Smooth muscle cell (in vitro differentiated cells): ENCODE data around the gene CX3CL1. TPM values are rescaled to one million over a fixed set of nuclear protein-coding genes. Genes with fewer than 3 reads are reported as not detected.

ENCODE experiments used
- DNase-seq: peaks from one replicate; lab custom pipeline; 2025; ENCODE audit not compliant: unreplicated experiment; lab: John Stamatoyannopoulos, UW
- H2AFZ ChIP-seq: fragments of 200-600 bp; sonication (generic); 2 replicates; pipeline ENCODE4 v1.6.0; 2016; ENCODE audit warnings: antibody characterized with exemption, low read depth, mild to moderate bottlenecking
- H3F3A ChIP-seq: fragments of 200-600 bp; sonication (generic); 2 replicates; pipeline ENCODE4 v1.6.0; 2017; ENCODE audit warnings: antibody characterized with exemption, low read depth
- H3K27ac ChIP-seq: fragments of 200-600 bp; sonication (generic); 2 replicates; pipeline ENCODE4 v1.5.1; 2016; ENCODE audit warnings: low read depth, mild to moderate bottlenecking
- H3K27me3 ChIP-seq: fragments of 200-600 bp; sonication (generic); 2 replicates; pipeline ENCODE4 v1.6.1; 2016; ENCODE audit warnings: low read depth, mild to moderate bottlenecking
- H3K36me3 ChIP-seq: fragments of 200-600 bp; sonication (generic); 2 replicates; pipeline ENCODE4 v1.5.1; 2016; ENCODE audit warnings: low read depth
- H3K4me1 ChIP-seq: fragments of 200-600 bp; sonication (generic); 2 replicates; pipeline ENCODE4 v1.5.1; 2016; ENCODE audit warnings: low read depth
- H3K4me2 ChIP-seq: fragments of 200-600 bp; sonication (generic); 2 replicates; pipeline ENCODE4 v1.6.0; 2016; ENCODE audit warnings: mild to moderate bottlenecking
- H3K4me3 ChIP-seq: fragments of 200-600 bp; sonication (generic); 2 replicates; pipeline ENCODE4 v1.5.1; 2016; ENCODE audit warnings: mild to moderate bottlenecking
- H3K79me2 ChIP-seq: fragments of 200-600 bp; sonication (generic); 2 replicates; pipeline ENCODE4 v1.6.0; 2016; ENCODE audit warnings: low read depth, mild to moderate bottlenecking
- H3K9ac ChIP-seq: fragments of 200-600 bp; sonication (generic); 2 replicates; pipeline ENCODE4 v1.6.0; 2016; ENCODE audit warnings: low read depth
- H3K9me3 ChIP-seq: fragments of 200-600 bp; sonication (generic); replicated peaks from 2 replicates; pipeline ENCODE4 v1.5.1; 2016; ENCODE audit warnings: low read depth
- H4K20me1 ChIP-seq: fragments of 200-600 bp; sonication (generic); 2 replicates; pipeline ENCODE4 v1.6.0; 2016; ENCODE audit warnings: low read depth
- CTCF ChIP-seq: fragments of 200-600 bp; sonication (generic); IDR thresholded peaks from 2 replicates; pipeline ENCODE4 v1.5.1; 2017; ENCODE audit warnings: borderline replicate concordance, mild to moderate bottlenecking, antibody characterized with exemption; ENCODE audit not compliant: insufficient read depth, poor library complexity, severe bottlenecking
- WGBS: methylation state at CpG from one replicate; pipeline ENCODE4 v1.1.7; 2016; ENCODE audit warnings: low lambda C conversion rate; 5-methylcytosine and 5-hydroxymethylcytosine counted together
- polyA plus RNA-seq: library from polyadenylated mRNA; unstranded; fragments of >200 nt; fragmentation: Nextera tagmentation; extraction: Ambion mirVana; gene quantifications from 2 replicates; pipeline ENCODE4 v1.2.1, GENCODE V29; 2016
- total RNA-seq: library from RNA; depleted of rRNA; stranded (reverse); fragments of >200 nt; gene quantifications from 2 replicates; pipeline ENCODE4 v1.2.3, GENCODE V29; 2014

The CX3CL1 gene
- total and polyA plus RNA-seq, 2 experiments from 2014 or later, result 2.2 to 5.4 TPM

DNA sequence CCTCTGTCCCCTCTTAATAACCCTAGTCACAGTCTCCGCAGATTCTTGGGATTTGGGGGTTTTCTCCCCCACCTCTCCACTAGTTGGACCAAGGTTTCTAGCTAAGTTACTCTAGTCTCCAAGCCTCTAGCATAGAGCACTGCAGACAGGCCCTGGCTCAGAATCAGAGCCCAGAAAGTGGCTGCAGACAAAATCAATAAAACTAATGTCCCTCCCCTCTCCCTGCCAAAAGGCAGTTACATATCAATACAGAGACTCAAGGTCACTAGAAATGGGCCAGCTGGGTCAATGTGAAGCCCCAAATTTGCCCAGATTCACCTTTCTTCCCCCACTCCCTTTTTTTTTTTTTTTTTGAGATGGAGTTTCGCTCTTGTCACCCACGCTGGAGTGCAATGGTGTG is 8.1 kb upstream of the CX3CL1 start:
- Histone ChIP-seq H3K79me2 (no peaks in the 10 kb centered on the region), H3K36me3 (no peaks in the 10 kb centered on the region), H4K20me1 (no peaks in the 10 kb centered on the region), H3K4me3 (no peak overlapping the region), H3F3A (no peaks in the 10 kb centered on the region), H3K4me2 (no peak overlapping the region), H3K27me3 (no peaks in the 10 kb centered on the region), H2AFZ (no peak overlapping the region), H3K9ac (no peak overlapping the region), H3K9me3 (no peaks in the 10 kb centered on the region), H3K27ac (no peak overlapping the region), H3K4me1 (no peaks in the 10 kb centered on the region)
- 90% methylated on average over 3 of the region's 3 CpGs for WGBS
- DNase-seq, result no peak
- no peak for TF ChIP-seq CTCF

GRCh38 chr16:57366544-57367040 is 5.7 kb upstream of the CX3CL1 start:
- H3K27ac ChIP-seq, result no peak overlapping the region
- no peaks in the 10 kb centered on the region for H3K36me3 ChIP-seq
- WGBS, result 60% methylated on average over 6 of the region's 6 CpGs
- H3K27me3 ChIP-seq, result no peaks in the 10 kb centered on the region
- no peaks in the 10 kb centered on the region for H3K79me2 ChIP-seq
- DNase-seq, result no peak
- no peak overlapping the region for H3K4me3 ChIP-seq
- TF ChIP-seq CTCF, result no peak
- H3F3A ChIP-seq, result no peaks in the 10 kb centered on the region
- H4K20me1 ChIP-seq, result no peaks in the 10 kb centered on the region
- H3K4me2 ChIP-seq, result no peak overlapping the region
- no peaks in the 10 kb centered on the region for H3K4me1 ChIP-seq
- no peak overlapping the region for H2AFZ ChIP-seq
- H3K9me3 ChIP-seq, result no peaks in the 10 kb centered on the region
- H3K9ac ChIP-seq, result no peak overlapping the region

- Histone ChIP-seq H3K27me3 (no peaks in the 10 kb centered on the region), H2AFZ (no peak overlapping the region), H3K36me3 (no peaks in the 10 kb centered on the region), H3F3A (no peaks in the 10 kb centered on the region), H3K27ac (no peak overlapping the region), H3K9ac (no peak overlapping the region), H3K9me3 (no peaks in the 10 kb centered on the region), H4K20me1 (no peaks in the 10 kb centered on the region), H3K4me2 (no peak overlapping the region), H3K4me3 (no peak overlapping the region), H3K4me1 (peaks cover 5% of the 10 kb centered on the region), H3K79me2 (no peaks in the 10 kb centered on the region)
- DNase-seq, result no peak
- WGBS, result 94% methylated on average over 7 of the region's 7 CpGs
- TF ChIP-seq CTCF, result no peak
Observed at GRCh38 chr16:57367116-57367752, 5.1 kb upstream of the CX3CL1 start.
